BE2C (cell line): ENCODE measurements around the gene DVL1.

Experiments
- DNase-seq: peaks from one replicate; pipeline ENCODE4 v3.0.0-alpha.2; 2020
- H3K27me3 ChIP-seq: fragments of 250-450 bp; sonication (Bioruptor Pico); 2 replicates; pipeline ENCODE4 v1.5.1; 2020; ENCODE audit warnings: mild to moderate bottlenecking
- H3K36me3 ChIP-seq: fragments of 250-450 bp; sonication (Bioruptor Pico); 2 replicates; pipeline ENCODE4 v1.5.1; 2020; ENCODE audit warnings: mild to moderate bottlenecking
- H3K4me1 ChIP-seq: fragments of 250-450 bp; sonication (Bioruptor Pico); 2 replicates; pipeline ENCODE4 v1.5.1; 2020
- H3K4me3 ChIP-seq: 2 replicates; pipeline ENCODE4 v1.5.1; 2011; ENCODE audit warnings: low read depth, low read length
- H3K9me3 ChIP-seq: fragments of 250-450 bp; sonication (Bioruptor Pico); 2 replicates; pipeline ENCODE4 v1.5.1; 2020
- CTCF ChIP-seq: IDR thresholded peaks from 2 replicates; pipeline ENCODE4 v1.5.1; 2012; ENCODE audit warnings: mild to moderate bottlenecking, low read depth, low read length

Gene DVL1

GRCh38 chr1:1310476-1311053 lies 38.7 kb downstream of the DVL1 start:
- Histone ChIP-seq H3K4me1 (no peaks in the 10 kb centered on the region), H3K27me3 (no peaks in the 10 kb centered on the region), H3K4me3 (no peak overlapping the region), H3K36me3 (peaks cover 60% of the 10 kb centered on the region), H3K9me3 (no peaks in the 10 kb centered on the region)
- no peak for DNase-seq
- no peak for TF ChIP-seq CTCF

GRCh38 chr1:1310109-1310385 lies 39.2 kb downstream of the DVL1 start:
- H3K27me3 ChIP-seq = no peaks in the 10 kb centered on the region
- H3K36me3 ChIP-seq = peaks cover 57% of the 10 kb centered on the region
- DNase-seq = no peak
- no peaks in the 10 kb centered on the region; the same call in 1 of the 2 replicates for H3K4me1 ChIP-seq
- H3K9me3 ChIP-seq = no peaks in the 10 kb centered on the region
- H3K4me3 ChIP-seq = peak overlapping the region; percentile 80; the same call in 1 of the 2 replicates
- TF ChIP-seq CTCF = no peak

GRCh38 chr1:1309251-1310108 lies 39.7 kb downstream of the DVL1 start:
- no peaks in the 10 kb centered on the region for H3K27me3 ChIP-seq
- peaks cover 51% of the 10 kb centered on the region for H3K36me3 ChIP-seq
- TF ChIP-seq CTCF = no peak
- H3K4me1 ChIP-seq = peaks cover under 1% of the 10 kb centered on the region
- peak overlapping the region; percentile 80 for H3K4me3 ChIP-seq
- DNase-seq = no peak
- H3K9me3 ChIP-seq = no peaks in the 10 kb centered on the region

GRCh38 chr1:1308756-1309250 lies 40.4 kb downstream of the DVL1 start:
- DNase-seq = no peak
- Histone ChIP-seq H3K9me3 (no peaks in the 10 kb centered on the region), H3K4me3 (peak overlapping the region; percentile 80), H3K4me1 (peaks cover 6% of the 10 kb centered on the region), H3K36me3 (peaks cover 44% of the 10 kb centered on the region), H3K27me3 (no peaks in the 10 kb centered on the region)
- TF ChIP-seq CTCF = no peak

- peak; percentile 93 for DNase-seq
- Histone ChIP-seq H3K9me3 (no peaks in the 10 kb centered on the region), H3K4me1 (peaks cover 9% of the 10 kb centered on the region)
Measured at GRCh38 chr1:1307923-1308755, 41.1 kb downstream of the DVL1 start, which contains the start of the genes ACAP3 and PUSL1. Gene ACAP3 (minus strand): TSS chr1:1307930. CDS start chr1:1307815, 115 bp downstream. Gene PUSL1 (plus strand): TSS chr1:1308597. CDS start chr1:1308644, 47 bp downstream.

More at GRCh38 chr1:1307923-1308755, 41.1 kb downstream of the DVL1 start, which contains the start of the genes ACAP3 and PUSL1:
- Histone ChIP-seq H3K4me3 (peak within 1 kb of the TSS; percentile 90), H3K27me3 (no peaks in the 10 kb centered on the region), H3K36me3 (peaks cover 38% of the 10 kb centered on the region)
- no peak for TF ChIP-seq CTCF
